ENCODE data around the gene DCC.

Gene DCC

DNA sequence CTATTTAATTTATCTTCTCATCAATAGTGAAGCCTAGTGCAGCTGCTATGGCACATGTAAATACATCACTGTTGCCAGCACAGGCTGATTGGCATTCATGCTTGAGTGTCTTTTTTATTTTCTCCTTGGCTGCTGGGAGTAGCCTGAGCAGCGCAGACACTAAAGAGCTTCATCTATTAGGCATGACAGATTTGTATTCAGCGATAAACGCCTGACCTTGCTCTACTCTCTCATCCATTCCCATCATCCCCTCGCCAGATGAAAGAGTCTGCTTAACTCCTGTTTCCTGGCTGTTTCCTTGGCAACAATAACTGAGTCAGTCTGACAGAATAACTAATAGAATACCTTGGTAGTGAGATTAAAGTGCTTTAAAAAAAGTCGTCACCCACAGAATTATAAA is 753.6 kb downstream of the DCC start:
- DNase-seq (no peak), ATAC-seq (no peak)

- DNase-seq = no peak
- no peak for ATAC-seq
Observed at GRCh38 chr18:53101536-53102105, 761.6 kb downstream of the DCC start.

DNA sequence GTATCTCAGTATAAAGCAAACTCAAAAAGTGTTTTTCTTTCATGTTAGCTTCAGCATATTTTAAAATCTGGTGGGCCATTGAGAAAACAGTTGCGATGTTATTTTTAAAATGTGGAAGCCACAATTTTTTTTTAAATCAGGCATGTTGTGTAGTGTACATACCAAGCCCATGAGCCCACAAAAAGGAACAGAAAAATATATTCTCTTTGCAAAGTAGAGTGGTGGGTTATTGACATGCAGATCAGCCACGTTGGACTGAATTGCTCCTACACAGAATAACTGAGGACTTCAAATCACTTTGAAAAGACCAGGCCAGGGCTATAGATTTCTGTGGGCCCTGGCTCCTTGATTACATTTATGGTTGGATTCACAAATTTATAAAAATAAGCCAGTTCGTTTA is 774.4 kb downstream of the DCC start:
- ATAC-seq (no peak), DNase-seq (no peak)

- DNase-seq = no peak
Observed at GRCh38 chr18:53115876-53116585, 776.0 kb downstream of the DCC start.

DNA sequence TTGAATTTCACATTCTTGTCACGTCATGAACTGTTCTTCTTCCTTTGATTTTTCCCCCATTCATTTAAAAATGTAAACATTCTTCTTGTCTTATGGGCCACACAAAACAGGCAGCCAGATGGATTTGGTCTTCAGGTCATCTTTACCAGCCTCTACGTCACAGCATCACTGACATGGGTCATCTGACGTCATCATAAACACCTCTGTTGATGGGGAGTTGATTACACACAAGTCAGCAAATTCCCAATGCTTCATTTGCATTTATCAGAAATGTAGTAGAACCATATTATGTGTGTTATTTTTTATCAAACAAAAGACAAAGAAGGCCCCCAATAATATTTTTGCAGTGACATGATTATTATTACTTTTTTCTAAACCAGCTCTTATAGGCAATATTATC is 777.9 kb downstream of the DCC start:
- DNase-seq = no peak
- no peak for ATAC-seq

More at GRCh38 chr18:53115876-53116585, 776.0 kb downstream of the DCC start:
- ATAC-seq = no peak

DNA sequence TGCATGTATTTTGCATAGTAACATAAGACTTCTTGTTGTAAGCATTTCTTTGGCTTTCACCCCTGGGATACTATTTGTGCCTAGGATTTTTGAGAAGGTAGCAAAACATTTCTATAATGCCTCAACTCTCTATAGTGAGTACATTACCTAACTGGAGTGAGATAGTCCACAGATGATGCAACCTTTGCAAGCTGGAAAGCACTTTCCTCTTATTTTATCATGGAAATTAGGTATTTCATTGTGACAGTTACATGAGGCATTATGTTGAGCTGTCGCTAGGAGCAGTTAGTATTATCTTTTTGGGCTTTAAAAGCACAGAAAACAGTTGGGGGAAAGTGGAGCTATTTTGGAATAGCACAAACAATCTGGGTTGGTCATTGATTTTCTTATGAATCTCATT is 786.2 kb downstream of the DCC start:
- no peak for ATAC-seq
- DNase-seq = no peak

- ATAC-seq (no peak), DNase-seq (no peak)
Observed at GRCh38 chr18:53131001-53131400, 791.0 kb downstream of the DCC start.

DNA sequence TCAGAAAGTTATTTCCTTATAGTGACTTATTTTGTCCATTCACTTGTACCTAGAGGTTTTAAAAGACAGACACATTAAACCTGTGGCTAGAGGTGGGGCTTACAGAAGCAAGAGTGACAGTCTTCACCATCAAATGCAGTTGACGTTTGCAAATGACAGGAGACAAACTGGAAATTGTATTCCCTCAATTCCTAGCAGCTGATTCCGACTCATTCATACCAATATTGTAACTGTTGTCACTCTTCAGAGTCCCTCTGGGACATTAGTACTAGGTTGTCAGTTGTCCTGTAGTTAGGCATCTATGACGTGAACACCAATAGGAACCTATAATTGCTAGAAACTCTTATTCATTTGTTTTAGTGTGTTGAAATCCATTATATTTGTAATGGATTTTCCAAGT is 794.7 kb downstream of the DCC start:
- DNase-seq (no peak), ATAC-seq (no peak)

- ATAC-seq = no peak
- no peak for DNase-seq
Observed at GRCh38 chr18:53135654-53136053, 795.7 kb downstream of the DCC start.

GRCh38 chr18:53139746-53140500 is 799.9 kb downstream of the DCC start:
- ATAC-seq (no peak), DNase-seq (no peak)

DNA sequence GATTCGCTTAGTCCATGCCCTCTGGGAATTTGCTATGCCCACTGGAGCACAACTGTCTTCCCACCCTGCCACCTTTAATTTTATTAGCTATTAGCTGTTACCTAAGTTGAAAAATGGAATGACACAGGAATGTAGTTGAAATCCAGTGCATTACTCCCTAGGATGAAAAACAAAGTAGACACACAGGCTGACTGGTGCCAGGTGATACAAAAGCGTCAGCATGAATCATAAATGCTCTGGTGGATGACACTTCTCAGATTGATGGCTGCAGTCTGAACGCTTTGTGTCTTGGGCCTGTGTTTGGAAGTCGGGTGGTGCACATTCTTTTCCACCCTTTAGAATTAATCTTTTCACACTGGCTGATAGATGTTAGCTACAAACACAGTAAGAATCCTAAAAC is 802.0 kb downstream of the DCC start:
- ATAC-seq = no peak
- no peak for DNase-seq

DNA sequence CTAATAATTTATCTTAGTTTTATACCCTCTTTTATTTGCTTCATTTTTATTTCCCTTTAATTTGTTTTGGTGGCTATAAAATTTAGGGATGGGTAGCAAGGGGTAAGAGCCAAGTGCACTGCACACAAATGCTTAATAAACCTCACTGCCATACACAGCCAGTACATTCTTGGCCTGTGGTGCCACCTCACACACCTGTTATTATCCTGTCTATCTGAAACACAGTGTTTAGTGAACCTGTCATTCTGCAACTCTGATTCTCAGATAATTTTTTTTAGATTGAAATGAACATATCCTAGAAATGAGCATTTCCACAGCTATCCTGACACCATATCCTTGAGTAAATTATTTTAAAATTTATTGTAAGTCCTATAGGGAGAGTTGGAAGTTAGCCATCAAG is 807.5 kb downstream of the DCC start:
- no peak for DNase-seq
- ATAC-seq = no peak

DNA sequence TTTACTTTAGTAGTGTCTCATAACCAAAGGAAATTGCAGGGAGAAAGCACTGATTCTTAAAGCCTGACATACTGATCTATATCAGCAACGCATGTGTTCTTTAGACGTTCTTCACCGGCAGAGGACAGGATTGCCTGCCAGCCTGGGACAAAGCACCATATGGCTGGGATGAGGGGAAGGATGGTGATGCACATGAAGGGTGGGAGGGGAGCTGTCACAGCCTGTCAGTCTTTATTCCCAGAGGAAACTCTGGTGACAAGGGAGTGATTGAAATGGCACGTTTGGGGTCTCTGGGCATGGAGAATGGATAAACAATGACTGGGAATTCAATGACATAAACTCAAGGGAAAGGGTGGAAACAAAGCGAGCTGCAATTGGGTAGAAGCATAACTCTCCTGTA is 808.1 kb downstream of the DCC start:
- DNase-seq (no peak), ATAC-seq (no peak)

- ATAC-seq = no peak
- DNase-seq = no peak
Observed at GRCh38 chr18:53152476-53152875, 812.5 kb downstream of the DCC start.

- DNase-seq (peak; percentile 3), ATAC-seq (no peak)
Observed at GRCh38 chr18:53153281-53153680, 813.3 kb downstream of the DCC start.

DNA sequence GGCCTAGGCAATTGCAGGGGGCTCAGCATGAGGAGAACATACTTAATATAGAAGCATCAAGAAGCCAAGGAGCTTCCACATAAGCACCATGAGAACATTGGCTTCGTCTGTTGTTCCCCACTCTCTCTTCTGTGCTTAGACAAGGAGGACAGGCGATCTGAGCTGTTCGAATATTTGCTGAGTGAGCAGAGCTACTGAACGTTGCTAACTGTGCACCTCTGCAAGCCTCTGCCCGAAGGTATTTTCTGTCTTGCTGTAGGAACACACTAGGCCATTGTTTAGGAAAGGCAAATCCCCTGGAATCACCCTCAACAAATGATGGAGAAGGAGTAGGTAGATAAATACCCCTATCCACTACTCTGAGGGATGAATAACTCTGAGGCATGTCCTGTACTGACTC is 813.8 kb downstream of the DCC start:
- no peak for DNase-seq
- no peak for ATAC-seq

DNA sequence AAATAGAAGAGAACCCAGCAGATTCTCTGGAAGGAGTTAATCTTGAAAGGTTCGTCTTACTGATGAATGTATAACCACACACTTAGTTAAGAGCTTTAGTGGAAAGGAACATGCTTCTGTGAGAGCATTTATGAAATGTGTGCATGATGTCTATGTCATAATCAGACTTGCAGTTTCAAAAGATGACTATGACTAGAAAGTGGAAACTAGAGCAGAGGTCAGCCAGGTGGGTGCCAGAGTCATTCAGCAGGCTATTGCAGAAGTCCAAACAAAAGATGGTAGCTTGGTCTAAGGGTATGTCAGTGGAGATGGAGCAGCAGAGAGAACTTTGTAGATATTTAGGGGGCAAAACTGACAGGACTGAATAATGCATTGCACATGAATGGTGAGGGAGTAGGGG is 825.8 kb downstream of the DCC start:
- ATAC-seq (no peak), DNase-seq (no peak)

DNA sequence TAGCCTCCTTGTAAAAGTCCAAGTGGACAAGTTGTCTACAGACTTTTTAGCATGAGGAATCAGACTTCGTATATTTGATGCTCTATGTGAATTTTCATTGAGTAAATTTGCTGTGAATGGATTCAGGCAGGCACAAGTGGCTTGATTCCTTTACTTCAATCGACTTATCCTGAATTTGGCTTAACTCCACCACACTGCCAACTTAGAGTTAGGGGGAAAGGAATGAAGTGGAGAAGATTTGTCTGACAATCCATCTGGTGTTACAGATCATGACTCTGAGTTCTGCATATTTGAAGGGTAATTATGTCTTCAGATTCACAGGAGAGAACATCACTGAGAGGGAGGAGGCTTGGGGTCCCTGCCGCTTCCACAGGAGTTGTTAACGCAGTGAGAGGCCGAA is 829.3 kb downstream of the DCC start:
- ATAC-seq (no peak), DNase-seq (no peak)

GRCh38 chr18:53191634-53192033 is 851.6 kb downstream of the DCC start:
- ATAC-seq = no peak
- no peak for DNase-seq

GRCh38 chr18:53193870-53194269 is 853.9 kb downstream of the DCC start:
- ATAC-seq = no peak

DNA sequence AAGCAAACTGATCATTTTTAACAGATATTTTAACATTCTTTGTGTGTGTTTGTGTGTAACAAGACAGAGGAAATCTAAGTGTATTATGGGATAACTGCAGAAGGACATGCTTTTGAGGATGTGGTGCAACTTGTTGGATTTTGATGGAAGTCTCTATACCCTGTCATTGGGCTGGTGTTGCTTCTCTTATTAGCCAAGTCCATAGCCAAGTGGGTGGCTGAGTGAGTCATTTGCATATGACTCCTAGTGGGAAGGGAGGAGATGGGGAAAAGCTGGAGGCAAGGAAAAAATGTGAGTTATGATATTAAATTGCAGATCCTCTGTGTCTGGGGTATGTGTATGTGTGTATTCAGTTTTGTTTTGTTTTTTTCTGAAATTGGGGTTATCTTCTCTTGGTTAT is 879.9 kb downstream of the DCC start:
- no peak for ATAC-seq
- DNase-seq = no peak

More at GRCh38 chr18:53193870-53194269, 853.9 kb downstream of the DCC start:
- DNase-seq = no peak

DNA sequence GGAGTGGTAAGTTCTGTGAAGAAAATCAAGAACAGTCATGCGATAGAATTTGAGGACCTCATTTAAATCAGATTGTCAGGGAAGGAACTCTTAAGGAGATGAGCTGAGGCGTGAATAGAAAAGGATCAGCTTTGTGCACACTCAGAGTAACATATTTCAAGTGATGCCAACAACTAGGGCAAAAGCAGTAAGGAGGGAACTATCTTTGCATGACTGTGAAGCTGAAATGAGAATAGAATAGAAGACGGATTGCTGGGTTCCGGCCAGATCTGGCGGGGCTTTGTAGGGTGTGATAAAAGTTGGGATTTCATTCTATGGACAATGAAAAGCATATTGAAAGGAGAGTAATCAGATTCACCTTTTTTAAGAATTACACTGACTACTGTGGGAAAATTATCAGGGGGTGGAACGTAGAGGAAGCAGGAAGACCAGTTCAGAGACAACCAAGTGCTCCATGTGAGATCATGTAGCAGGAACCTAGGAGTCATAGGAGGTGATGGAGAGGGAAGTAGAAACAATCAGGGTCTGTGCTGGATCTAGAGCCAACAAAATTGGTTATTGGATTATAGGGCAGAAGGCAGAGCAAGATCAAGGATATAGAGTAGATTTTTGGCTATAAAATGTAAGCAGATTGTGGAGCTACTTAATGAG is 884.3 kb downstream of the DCC start:
- no peak for ATAC-seq
- no peak for DNase-seq

All from stimulated activated naive CD8-positive, alpha-beta T cell treated with anti-CD3 and anti-CD28 coated beads, Interleukin-15, Interleukin-2, amounts not matched to agents 100 U/mL and 50 U/mL, for 24 hours (primary cell).